Loucy (cell line): ENCODE measurements around the gene TMEM200B.

ENCODE experiments used
- CTCF ChIP-seq: fragments of 200-600 bp; sonication (generic); conservative IDR thresholded peaks from 2 replicates; pipeline ENCODE4 v1.5.1; 2014; ENCODE audit warnings: mild to moderate bottlenecking, antibody characterized with exemption, low read length
- EZH2phosphoT487 ChIP-seq: fragments of 200-600 bp; IDR thresholded peaks from 2 replicates; pipeline ENCODE4 v1.6.1; 2018; ENCODE audit warnings: antibody characterized with exemption, mild to moderate bottlenecking, moderate library complexity, borderline replicate concordance

GRCh38 chr1:29094433-29094832 lies 29.3 kb downstream of the TMEM200B start:
- TF ChIP-seq CTCF (no peak), EZH2phosphoT487 (no peak)
